ENCODE results near the gene ADGRV1.

ADGRV1 gene

GRCh38 chr5:91069364-91069763 is 510.8 kb downstream of the ADGRV1 start:
- H3K4me3 ChIP-seq (replicated peaks; ENCODE audit: low read depth, low read length) = no peak overlapping the region
- DNase-seq (ENCODE audit: low read depth) = no peak
- no peak for TF ChIP-seq CTCF (IDR thresholded peaks at IDR 0.05; ENCODE audit: low read length, missing control alignments)

- no peak overlapping the region for H3K4me3 ChIP-seq (replicated peaks; ENCODE audit: low read depth, low read length)
- no peak for DNase-seq (ENCODE audit: low read depth)
- TF ChIP-seq CTCF (IDR thresholded peaks at IDR 0.05; ENCODE audit: low read length, missing control alignments) = no peak
Observed at GRCh38 chr5:91070761-91071550, 512.4 kb downstream of the ADGRV1 start.

- H3K4me3 ChIP-seq (replicated peaks; ENCODE audit: low read depth, low read length) = no peak overlapping the region
- no peak for TF ChIP-seq CTCF (IDR thresholded peaks at IDR 0.05; ENCODE audit: low read length, missing control alignments)
- DNase-seq (ENCODE audit: low read depth) = peak; percentile 54
Observed at GRCh38 chr5:91072881-91073280, 514.3 kb downstream of the ADGRV1 start.

GRCh38 chr5:91074615-91075014 is 516.0 kb downstream of the ADGRV1 start:
- peak; percentile 29 for TF ChIP-seq CTCF (IDR thresholded peaks at IDR 0.05; ENCODE audit: low read length, missing control alignments)
- no peak overlapping the region for H3K4me3 ChIP-seq (replicated peaks; ENCODE audit: low read depth, low read length)
- DNase-seq (ENCODE audit: low read depth) = peak; percentile 89

- TF ChIP-seq CTCF (IDR thresholded peaks at IDR 0.05; ENCODE audit: low read length, missing control alignments) = no peak
- DNase-seq (ENCODE audit: low read depth) = no peak
Observed at GRCh38 chr5:91076138-91076537, 517.5 kb downstream of the ADGRV1 start.

GRCh38 chr5:91077623-91078022 is 519.0 kb downstream of the ADGRV1 start:
- TF ChIP-seq CTCF (IDR thresholded peaks at IDR 0.05; ENCODE audit: low read length, missing control alignments) = no peak
- DNase-seq (ENCODE audit: low read depth) = no peak
- no peak overlapping the region for H3K4me3 ChIP-seq (replicated peaks; ENCODE audit: low read depth, low read length)

More at GRCh38 chr5:91076138-91076537, 517.5 kb downstream of the ADGRV1 start:
- no peak overlapping the region for H3K4me3 ChIP-seq (replicated peaks; ENCODE audit: low read depth, low read length)

- DNase-seq (ENCODE audit: low read depth) = peak; percentile 52
- no peak overlapping the region for H3K4me3 ChIP-seq (replicated peaks; ENCODE audit: low read depth, low read length)
- TF ChIP-seq CTCF (IDR thresholded peaks at IDR 0.05; ENCODE audit: low read length, missing control alignments) = no peak
Observed at GRCh38 chr5:91079037-91079436, 520.4 kb downstream of the ADGRV1 start.

Measured in fibroblast of pulmonary artery (primary cell).